Testis (tissue), 2 donors: ENCODE data around the gene MEPCE.

Experiments used
- POLR2A ChIP-seq: fragments of 450-650 bp; IDR thresholded peaks from one replicate; pipeline ENCODE4 v1.6.1; 2017; ENCODE audit warnings: antibody characterized with exemption, mild to moderate bottlenecking, moderate library complexity
- TF ChIP-seq, protein P1 (sequence below), 3 experiments: fragments of 450-650 bp in 2 of 3; fragments of 200-600 bp in 1 of 3; sonication (generic) in 1 of 3; IDR thresholded peaks; one replicate each; pipeline ENCODE4 v1.5.1; 2016 to 2019; ENCODE audit warnings: antibody characterized with exemption in 3 of 3, mild to moderate bottlenecking in 2 of 3, moderate library complexity in 1 of 3

GRCh38 chr7:100387695-100388094, 41.9 kb upstream of the MEPCE start:
- TF ChIP-seq, protein P1, sequence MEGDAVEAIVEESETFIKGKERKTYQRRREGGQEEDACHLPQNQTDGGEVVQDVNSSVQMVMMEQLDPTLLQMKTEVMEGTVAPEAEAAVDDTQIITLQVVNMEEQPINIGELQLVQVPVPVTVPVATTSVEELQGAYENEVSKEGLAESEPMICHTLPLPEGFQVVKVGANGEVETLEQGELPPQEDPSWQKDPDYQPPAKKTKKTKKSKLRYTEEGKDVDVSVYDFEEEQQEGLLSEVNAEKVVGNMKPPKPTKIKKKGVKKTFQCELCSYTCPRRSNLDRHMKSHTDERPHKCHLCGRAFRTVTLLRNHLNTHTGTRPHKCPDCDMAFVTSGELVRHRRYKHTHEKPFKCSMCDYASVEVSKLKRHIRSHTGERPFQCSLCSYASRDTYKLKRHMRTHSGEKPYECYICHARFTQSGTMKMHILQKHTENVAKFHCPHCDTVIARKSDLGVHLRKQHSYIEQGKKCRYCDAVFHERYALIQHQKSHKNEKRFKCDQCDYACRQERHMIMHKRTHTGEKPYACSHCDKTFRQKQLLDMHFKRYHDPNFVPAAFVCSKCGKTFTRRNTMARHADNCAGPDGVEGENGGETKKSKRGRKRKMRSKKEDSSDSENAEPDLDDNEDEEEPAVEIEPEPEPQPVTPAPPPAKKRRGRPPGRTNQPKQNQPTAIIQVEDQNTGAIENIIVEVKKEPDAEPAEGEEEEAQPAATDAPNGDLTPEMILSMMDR (IDR thresholded peaks at IDR 0.05) = no peak
- no peak for TF ChIP-seq POLR2A
